ENCODE results near the gene KCNG4.

Gene KCNG4

GRCh38 chr16:84183911-84184591 is 55.8 kb downstream of the KCNG4 start:
- DNase-seq (ENCODE audit: low read depth in 2 of 2, low spot score in 1 of 2) = no peak

GRCh38 chr16:84183572-84183875 is 56.3 kb downstream of the KCNG4 start:
- no peak for DNase-seq (ENCODE audit: low read depth in 2 of 2, low spot score in 1 of 2)

- DNase-seq (ENCODE audit: low read depth in 2 of 2, low spot score in 1 of 2) = no peak
Measured at GRCh38 chr16:84182680-84183571, 56.9 kb downstream of the KCNG4 start.

GRCh38 chr16:84182104-84182503 is 57.7 kb downstream of the KCNG4 start:
- DNase-seq (ENCODE audit: low read depth in 2 of 2, low spot score in 1 of 2) = no peak

- no peak for DNase-seq (ENCODE audit: low read depth in 2 of 2, low spot score in 1 of 2)
Measured at GRCh38 chr16:84181144-84181915, 58.5 kb downstream of the KCNG4 start.

GRCh38 chr16:84180519-84181140 is 59.2 kb downstream of the KCNG4 start:
- no peak for DNase-seq (ENCODE audit: low read depth in 2 of 2, low spot score in 1 of 2)

- DNase-seq (ENCODE audit: low read depth in 2 of 2, low spot score in 1 of 2) = no peak
Measured at GRCh38 chr16:84179612-84180320, 60.0 kb downstream of the KCNG4 start.

GRCh38 chr16:84178892-84179611 is 60.8 kb downstream of the KCNG4 start:
- DNase-seq (ENCODE audit: low read depth in 2 of 2, low spot score in 1 of 2) = no peak

- no peak for DNase-seq (ENCODE audit: low read depth in 2 of 2, low spot score in 1 of 2)
Measured at GRCh38 chr16:84178146-84178765, 61.6 kb downstream of the KCNG4 start.

GRCh38 chr16:84177741-84178073 is 62.1 kb downstream of the KCNG4 start:
- DNase-seq (ENCODE audit: low read depth in 2 of 2, low spot score in 1 of 2) = no peak

GRCh38 chr16:84176192-84177053 is 63.4 kb downstream of the KCNG4 start:
- no peak for DNase-seq (ENCODE audit: low read depth in 2 of 2, low spot score in 1 of 2)

GRCh38 chr16:84175350-84176081 is 64.3 kb downstream of the KCNG4 start:
- peak in 1 of 2 donors; percentile 31 for DNase-seq (ENCODE audit: low read depth in 2 of 2, low spot score in 1 of 2)

GRCh38 chr16:84174396-84174795 is 65.4 kb downstream of the KCNG4 start:
- DNase-seq (ENCODE audit: low read depth in 2 of 2, low spot score in 1 of 2) = no peak

GRCh38 chr16:84169765-84170310 is 70.0 kb downstream of the KCNG4 start:
- DNase-seq (ENCODE audit: low read depth in 2 of 2, low spot score in 1 of 2) = no peak
